Activated CD4-positive, alpha-beta T cell treated with anti-CD3 and anti-CD28 coated beads, Interleukin-2, amount 10 ng/mL, durations not matched to agents 24 days and 14 days (primary cell): Measurements from ENCODE around the gene UNC5C. TPM values are rescaled to one million over a fixed set of nuclear protein-coding genes. Genes with fewer than 3 reads are reported as not detected.
"Not testable (repeated sequence)": the region's sequence is repeated elsewhere in the genome, so short reads cannot be mapped to it uniquely, and the experiment has no call there.

Source experiments
- DNase-seq: peaks from one replicate; pipeline ENCODE4 v3.0.0; 2022
- H3K27ac Mint-ChIP-seq: one replicate; pipeline ENCODE4 v1.8.0; 2022; ENCODE audit warnings: mild to moderate bottlenecking, mixed read lengths
- H3K27me3 Mint-ChIP-seq: one replicate; pipeline ENCODE4 v1.8.0; 2022; ENCODE audit warnings: mixed read lengths
- H3K36me3 Mint-ChIP-seq: one replicate; pipeline ENCODE4 v1.8.0; 2022; ENCODE audit warnings: low read depth, mild to moderate bottlenecking, mixed read lengths
- H3K4me1 Mint-ChIP-seq: one replicate; pipeline ENCODE4 v1.8.0; 2021; ENCODE audit warnings: mixed read lengths
- H3K4me3 Mint-ChIP-seq: one replicate; pipeline ENCODE4 v1.8.0; 2022; ENCODE audit warnings: mild to moderate bottlenecking, moderate library complexity, mixed read lengths
- H3K9me3 Mint-ChIP-seq: one replicate; pipeline ENCODE4 v1.8.0; 2021; ENCODE audit warnings: mixed read lengths
- intact Hi-C: fragments of 100-400 bp; cut with micrococcal nuclease; formaldehyde crosslinking; loops from one replicate; pipeline ENCODE4 v1.15.1; 2023
- total RNA-seq: library from RNA; stranded (reverse); gene quantifications from 2 replicates; pipeline ENCODE4 v1.2.3, GENCODE V29; 2022

The UNC5C gene
- total RNA-seq, 1 donor from 2014 or later: not detected

DNA sequence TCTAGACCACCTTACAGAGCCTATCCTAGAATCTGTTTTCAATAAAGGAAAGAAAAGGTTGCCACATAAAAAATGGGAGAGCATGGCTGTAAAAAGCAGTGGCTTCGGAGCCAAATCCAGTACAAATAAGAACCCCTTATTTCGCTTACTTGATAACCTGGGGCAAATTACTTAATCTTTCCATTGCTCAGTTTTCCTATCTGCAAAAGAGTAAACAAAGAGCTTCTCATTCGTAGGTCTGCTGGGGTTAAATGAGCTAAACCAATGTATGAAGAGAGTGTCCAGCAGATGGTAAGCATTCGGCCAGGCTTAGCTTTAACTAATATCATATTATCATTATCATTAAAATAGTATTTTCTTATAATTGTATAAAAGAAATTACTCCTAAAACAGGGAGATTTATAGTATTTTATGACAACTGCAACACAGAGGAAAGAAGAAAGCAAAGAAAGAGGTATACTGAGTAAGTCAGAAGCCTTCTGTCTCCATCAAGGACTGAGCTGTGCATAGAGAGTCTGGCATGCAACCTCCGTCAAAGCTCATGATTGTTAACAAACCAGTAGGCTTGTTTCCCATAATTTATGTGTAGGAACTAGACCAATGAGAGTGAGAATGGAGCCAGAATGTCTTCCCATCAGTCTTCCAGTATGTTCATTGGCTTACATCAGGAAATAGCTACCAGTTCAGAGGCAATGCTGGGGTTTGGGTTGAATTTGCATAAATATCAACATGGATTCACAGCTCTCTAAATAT lies 364.9 kb downstream of the UNC5C start:
- Mint-ChIP-seq H3K27me3 (no peaks in the 10 kb centered on the region), H3K9me3 (no peaks in the 10 kb centered on the region), H3K36me3 (no peaks in the 10 kb centered on the region), H3K4me1 (peaks cover 3% of the 10 kb centered on the region), H3K4me3 (no peak overlapping the region), H3K27ac (no peak overlapping the region)
- intact Hi-C loops: no loop called here
- DNase-seq: no peak

DNA sequence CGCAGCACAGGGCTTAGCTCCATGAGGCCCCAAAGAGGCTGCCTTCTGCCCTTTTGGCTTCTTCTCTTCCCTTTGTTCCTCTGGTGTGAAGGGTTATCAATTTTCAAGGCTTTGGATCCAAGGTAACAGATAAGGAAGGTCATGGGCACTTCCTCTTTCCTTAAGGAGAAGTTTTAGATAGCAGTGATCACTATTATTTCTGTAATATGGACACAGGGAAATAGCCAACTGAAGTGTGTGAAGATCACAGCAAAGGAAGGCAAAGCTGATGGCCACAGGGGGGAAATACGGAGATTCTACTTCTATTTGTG lies 366.8 kb downstream of the UNC5C start:
- Mint-ChIP-seq H3K4me1 (no peaks in the 10 kb centered on the region), H3K27me3 (no peaks in the 10 kb centered on the region), H3K27ac (no peak overlapping the region), H3K9me3 (no peaks in the 10 kb centered on the region), H3K36me3 (no peaks in the 10 kb centered on the region), H3K4me3 (no peak overlapping the region)
- intact Hi-C loops: no loop called here
- DNase-seq: no peak

DNA sequence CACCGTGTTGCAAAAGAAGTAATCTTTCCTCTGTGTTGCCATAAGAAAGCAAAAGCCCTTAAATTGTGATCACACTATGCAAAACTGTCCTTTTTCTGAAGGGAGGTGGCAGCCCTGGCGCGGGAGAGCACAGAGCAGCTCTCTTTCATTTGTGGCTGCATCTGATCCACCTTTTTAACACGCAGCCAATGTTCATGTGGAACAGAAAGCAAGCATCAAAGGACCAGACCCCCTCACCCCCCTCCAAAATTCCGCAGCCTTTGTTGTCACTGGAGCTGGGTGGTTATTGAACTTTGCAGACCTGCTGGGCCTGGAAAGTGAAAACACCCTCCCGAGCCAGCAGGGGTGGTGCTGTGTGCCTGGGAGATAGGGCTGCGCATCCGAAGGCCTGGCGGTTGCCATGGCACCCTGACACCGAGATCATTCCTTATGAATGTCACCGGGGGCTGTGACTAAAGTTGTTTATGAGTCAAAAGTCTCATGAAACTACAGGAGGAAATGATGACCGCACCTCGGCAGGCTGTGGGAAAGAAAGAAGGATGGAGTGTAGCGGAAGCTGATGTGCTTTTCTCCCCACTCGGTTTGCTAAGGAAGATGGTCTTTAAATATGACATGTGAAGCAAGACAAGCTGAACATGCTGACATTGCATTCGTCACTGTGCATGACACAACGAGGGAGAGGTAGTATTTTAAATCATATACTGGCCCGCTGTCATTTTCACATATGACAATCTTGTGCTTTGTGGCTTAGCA lies 367.4 kb downstream of the UNC5C start:
- Mint-ChIP-seq H3K27me3 (no peaks in the 10 kb centered on the region), H3K4me1 (no peaks in the 10 kb centered on the region), H3K9me3 (no peaks in the 10 kb centered on the region), H3K27ac (no peak overlapping the region), H3K36me3 (no peaks in the 10 kb centered on the region), H3K4me3 (no peak overlapping the region)
- intact Hi-C loops: no loop called here
- DNase-seq: peak; percentile 65

DNA sequence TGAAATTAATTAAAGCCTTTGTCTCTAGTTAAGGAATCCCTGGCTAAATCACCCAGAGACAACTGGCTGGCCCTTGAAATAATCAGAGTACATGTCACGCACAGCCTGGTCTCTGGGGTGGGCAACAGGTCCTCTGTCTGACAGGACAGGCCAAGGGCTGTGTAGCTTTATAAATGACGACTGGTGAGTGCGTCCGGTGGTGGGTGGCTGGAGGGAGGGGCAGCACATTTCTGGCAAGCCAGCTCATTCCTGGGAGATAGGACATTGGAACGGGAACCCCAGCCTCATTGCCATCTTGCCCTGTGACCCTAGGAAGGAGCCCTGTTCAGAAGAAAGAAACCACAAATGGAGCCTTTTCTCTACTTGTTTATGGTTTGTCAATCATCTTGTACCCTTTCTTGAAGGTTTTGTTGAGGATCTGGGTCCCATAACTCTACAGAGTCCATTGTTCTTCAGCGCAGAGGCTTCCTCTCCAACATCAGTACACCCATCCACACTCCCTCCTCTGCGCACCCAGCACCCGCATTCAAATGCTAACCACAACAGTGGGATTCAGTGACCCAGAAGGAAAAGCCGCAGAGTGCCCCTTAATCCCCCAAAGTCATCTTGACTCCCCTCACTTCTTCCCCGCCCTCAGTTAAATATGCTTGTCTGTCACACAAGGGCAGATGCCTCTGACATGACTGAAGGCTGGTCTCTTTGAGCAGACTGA lies 368.1 kb downstream of the UNC5C start:
- intact Hi-C loops: no loop called here
- Mint-ChIP-seq H3K4me3 (no peak overlapping the region), H3K36me3 (no peaks in the 10 kb centered on the region), H3K4me1 (no peaks in the 10 kb centered on the region), H3K27ac (no peak overlapping the region), H3K9me3 (no peaks in the 10 kb centered on the region), H3K27me3 (no peaks in the 10 kb centered on the region)
- DNase-seq: no peak

DNA sequence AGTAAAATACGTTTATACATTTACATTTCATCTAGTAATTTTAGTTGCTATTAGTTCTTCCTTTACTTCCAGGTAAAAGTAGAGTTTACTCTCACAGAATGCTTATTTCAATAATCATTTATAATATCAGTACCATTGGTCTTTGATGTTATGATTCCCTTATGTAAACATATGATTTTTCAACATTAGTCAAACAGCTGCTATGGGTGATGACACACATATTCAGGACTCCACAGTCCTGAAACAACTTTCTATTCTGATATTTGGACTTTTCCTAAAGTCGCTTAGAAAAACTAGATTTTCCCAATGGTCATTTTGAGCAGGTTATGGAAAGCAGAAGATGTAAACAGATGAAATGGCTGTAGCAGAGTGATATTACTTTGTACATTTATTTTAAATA lies 369.8 kb downstream of the UNC5C start:
- Mint-ChIP-seq H3K4me3 (no peak overlapping the region), H3K27me3 (no peaks in the 10 kb centered on the region), H3K27ac (no peak overlapping the region), H3K9me3 (no peaks in the 10 kb centered on the region), H3K4me1 (no peaks in the 10 kb centered on the region), H3K36me3 (no peaks in the 10 kb centered on the region)
- intact Hi-C loops: no loop called here
- DNase-seq: no peak

DNA sequence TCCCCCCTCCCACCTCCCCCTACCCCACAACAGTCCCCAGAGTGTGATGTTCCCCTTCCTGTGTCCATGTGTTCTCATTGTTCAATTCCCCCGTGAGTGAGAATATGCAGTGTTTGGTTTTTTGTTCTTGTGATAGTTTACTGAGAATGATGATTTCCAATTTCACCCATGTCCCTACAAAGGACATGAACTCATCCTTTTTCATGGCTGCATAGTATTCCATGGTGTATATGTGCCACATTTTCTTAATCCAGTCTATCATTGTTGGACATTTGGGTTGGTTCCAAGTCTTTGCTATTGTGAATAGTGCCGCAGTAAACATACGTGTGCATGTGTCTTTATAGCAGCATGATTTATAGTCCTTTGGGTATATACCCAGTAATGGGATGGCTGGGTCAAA lies 377.4 kb downstream of the UNC5C start:
- intact Hi-C loops, H3K4me3 Mint-ChIP-seq, H3K27ac Mint-ChIP-seq, DNase-seq, H3K9me3 Mint-ChIP-seq, H3K27me3 Mint-ChIP-seq, H3K4me1 Mint-ChIP-seq, H3K36me3 Mint-ChIP-seq: not testable (repeated sequence)

DNA sequence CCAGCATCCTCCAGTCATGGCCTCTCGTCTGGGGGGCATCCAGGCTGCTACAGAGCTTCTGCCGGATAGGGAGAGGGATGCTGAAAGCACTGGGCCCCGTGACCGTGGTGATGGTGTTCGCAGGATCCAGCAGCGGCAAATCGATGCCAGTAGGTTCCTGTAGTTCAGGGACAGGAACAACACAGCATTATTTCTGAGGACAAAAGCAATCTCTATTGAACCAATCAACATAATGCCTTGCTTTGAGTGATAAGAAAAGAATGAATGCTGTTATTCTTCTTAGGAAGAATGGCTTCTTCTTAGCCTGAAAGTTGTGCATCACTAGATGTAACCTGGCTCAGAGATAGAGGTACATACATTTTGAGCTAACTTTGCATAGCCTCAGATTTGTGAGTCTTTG lies 378.6 kb downstream of the UNC5C start:
- peaks cover 11% of the 10 kb centered on the region for H3K27me3 Mint-ChIP-seq
- H3K27ac Mint-ChIP-seq: no peak overlapping the region
- DNase-seq: no peak
- no peaks in the 10 kb centered on the region for H3K36me3 Mint-ChIP-seq
- no peaks in the 10 kb centered on the region for H3K4me1 Mint-ChIP-seq
- no peaks in the 10 kb centered on the region for H3K9me3 Mint-ChIP-seq
- no peak overlapping the region for H3K4me3 Mint-ChIP-seq
- intact Hi-C loops: no loop called here

DNA sequence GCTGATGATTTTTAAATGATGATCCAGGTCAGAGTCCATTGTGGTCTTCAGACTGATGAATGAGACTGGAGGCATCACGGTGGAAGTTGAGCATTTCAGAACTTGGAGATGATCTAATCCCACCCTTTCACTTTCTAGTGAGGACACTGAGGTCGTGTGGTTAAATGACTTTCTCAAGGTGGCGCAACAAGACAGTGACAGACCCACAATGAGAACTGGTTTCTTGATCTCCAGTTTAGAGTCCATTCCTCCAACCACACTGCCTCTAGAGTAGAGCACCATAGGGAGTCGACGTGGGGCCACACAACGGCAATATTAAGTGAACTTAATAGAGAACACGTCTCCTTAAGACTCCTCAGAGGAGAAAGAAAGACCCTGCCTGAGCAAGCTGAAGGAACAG lies 381.0 kb downstream of the UNC5C start:
- Mint-ChIP-seq H3K27ac (no peak overlapping the region), H3K4me3 (no peak overlapping the region), H3K9me3 (no peaks in the 10 kb centered on the region), H3K4me1 (no peaks in the 10 kb centered on the region), H3K27me3 (peaks cover 17% of the 10 kb centered on the region), H3K36me3 (no peaks in the 10 kb centered on the region)
- DNase-seq: no peak
- intact Hi-C loops: no loop called here

DNA sequence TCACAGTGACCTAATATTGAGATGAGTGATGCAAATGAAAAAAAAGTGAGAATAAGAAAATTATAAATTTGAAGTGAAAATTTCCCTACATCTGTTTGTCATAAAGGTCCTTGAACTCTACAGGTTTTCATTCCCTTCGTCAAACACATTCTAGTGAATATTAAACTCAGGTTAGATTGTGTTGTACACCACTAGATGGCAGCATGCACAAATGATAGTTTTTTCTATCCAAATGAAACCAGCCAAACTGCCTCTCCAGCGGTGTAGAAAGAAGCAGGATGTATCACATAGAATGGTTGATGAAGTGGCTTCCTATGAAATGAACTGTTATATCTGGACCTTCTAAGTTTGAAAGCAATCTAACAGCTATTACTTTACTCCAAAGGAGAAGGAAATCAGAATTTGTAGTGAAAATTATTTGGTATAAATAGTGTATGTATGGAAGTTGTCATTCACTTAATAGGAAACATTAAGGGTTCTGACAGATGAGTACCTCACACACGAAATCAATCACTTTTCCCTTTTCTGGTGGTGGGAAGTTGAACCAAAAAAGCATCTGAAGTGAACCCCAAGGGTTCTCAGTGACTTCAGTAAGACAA lies 382.7 kb downstream of the UNC5C start:
- DNase-seq: peak; percentile 83
- intact Hi-C loops: no loop called here
- Mint-ChIP-seq H3K36me3 (no peaks in the 10 kb centered on the region), H3K9me3 (no peaks in the 10 kb centered on the region), H3K27ac (no peak overlapping the region), H3K4me1 (no peaks in the 10 kb centered on the region), H3K27me3 (peaks cover 22% of the 10 kb centered on the region), H3K4me3 (no peak overlapping the region)

DNA sequence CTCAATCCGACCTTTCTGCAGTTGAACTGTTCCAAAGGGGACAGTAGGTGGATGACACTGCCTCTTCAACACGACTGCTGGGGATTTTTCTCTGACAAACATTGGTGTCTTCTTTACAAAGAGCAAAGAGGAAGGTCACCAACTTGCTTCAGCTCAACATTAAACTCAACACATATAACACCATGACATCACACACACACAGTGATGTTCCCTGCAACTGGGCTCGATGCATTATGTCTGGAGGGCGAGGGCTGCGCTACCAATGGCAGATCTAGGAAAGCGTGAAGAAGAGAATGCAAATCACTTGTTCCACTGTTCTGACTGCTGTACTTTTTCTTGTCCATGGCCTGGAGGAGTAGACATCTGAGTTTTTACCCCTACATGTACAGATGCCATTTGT lies 385.9 kb downstream of the UNC5C start:
- H3K4me1 Mint-ChIP-seq: peaks cover 2% of the 10 kb centered on the region
- H3K4me3 Mint-ChIP-seq: no peak overlapping the region
- no peak overlapping the region for H3K27ac Mint-ChIP-seq
- H3K27me3 Mint-ChIP-seq: peaks cover 44% of the 10 kb centered on the region
- intact Hi-C loops: no loop called here
- no peak for DNase-seq
- H3K36me3 Mint-ChIP-seq: no peaks in the 10 kb centered on the region
- H3K9me3 Mint-ChIP-seq: no peaks in the 10 kb centered on the region

DNA sequence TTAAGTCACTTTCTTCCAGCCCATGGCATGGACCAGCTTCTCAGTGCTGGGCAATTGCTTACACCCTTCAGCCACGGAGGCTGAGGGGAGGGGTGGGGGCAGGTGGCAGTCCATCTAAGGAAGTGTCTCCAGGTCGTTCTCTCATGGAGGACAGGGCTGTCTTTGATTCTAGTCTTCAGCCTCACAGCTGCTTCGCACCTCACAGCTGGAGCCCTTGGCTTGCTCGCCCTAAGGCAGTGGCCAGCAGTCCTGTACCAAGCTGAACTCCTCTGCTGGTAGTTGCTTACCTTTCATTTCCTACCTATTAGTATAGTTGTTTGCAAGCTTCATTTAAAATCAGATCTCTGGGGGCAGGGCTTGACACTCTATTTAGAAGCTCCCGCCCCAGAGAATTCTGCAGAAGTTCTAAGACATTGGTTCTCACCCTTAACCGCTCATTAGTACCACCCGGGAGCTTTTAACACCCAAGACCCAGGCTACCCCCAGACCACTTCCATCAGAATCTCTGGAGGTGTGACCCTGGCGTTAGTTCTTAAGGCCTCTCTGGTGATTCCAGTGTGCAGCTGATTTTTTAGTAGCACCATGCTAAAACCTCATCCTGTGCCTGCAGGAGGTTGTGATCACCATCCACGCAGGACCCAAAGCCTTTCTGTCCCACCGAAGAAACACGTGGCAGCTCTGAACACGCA lies 386.8 kb downstream of the UNC5C start:
- intact Hi-C loops: no loop called here
- no peak for DNase-seq
- Mint-ChIP-seq H3K4me1 (peaks cover 2% of the 10 kb centered on the region), H3K36me3 (no peaks in the 10 kb centered on the region), H3K4me3 (no peak overlapping the region), H3K27me3 (peaks cover 36% of the 10 kb centered on the region), H3K9me3 (no peaks in the 10 kb centered on the region), H3K27ac (no peak overlapping the region)

DNA sequence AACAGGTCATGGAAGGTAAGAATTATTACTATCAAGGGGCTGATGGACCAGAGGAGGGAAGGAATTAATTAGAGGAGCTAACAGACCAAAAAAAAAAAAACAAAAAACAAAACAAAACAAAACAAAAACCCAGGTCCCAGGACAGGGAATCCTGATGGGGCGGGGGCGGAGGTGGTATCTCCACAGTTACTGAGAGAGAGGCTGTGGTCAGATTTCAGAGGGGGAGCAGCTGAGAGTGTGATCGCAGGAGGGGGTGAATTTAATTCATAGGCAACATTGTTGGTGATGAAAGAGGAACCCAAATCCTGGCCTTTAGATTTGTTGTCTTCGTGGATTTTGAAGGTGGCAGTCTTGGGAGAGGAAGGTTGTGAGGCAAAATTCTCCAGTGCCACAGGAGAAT lies 389.4 kb downstream of the UNC5C start:
- H3K27me3 Mint-ChIP-seq: peaks cover 36% of the 10 kb centered on the region
- DNase-seq: no peak
- no peaks in the 10 kb centered on the region for H3K9me3 Mint-ChIP-seq
- H3K36me3 Mint-ChIP-seq: peaks cover 2% of the 10 kb centered on the region
- H3K27ac Mint-ChIP-seq: no peak overlapping the region
- peaks cover 14% of the 10 kb centered on the region for H3K4me1 Mint-ChIP-seq
- no peak overlapping the region for H3K4me3 Mint-ChIP-seq
- intact Hi-C loops: no loop called here

DNA sequence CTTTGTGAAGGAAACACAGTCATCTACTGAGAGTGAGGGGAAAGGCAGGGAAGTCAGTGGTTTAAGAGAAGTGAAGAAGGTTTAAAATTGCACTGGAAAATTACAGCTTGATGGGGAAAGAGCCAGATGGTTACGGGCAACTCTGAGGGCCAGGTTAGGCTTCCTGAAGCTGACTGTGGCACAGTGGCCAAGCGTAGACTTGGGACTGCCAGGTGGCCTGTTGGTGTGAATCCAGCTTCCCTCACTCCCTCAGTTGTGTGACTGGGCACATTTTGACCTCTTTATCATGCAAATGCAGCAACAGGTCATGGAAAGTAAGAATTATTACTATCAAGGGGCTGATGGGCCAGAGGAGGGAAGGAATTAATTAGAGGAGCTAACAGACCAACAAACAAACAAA lies 390.1 kb downstream of the UNC5C start:
- Mint-ChIP-seq H3K27me3 (peaks cover 36% of the 10 kb centered on the region), H3K4me1 (peaks cover 14% of the 10 kb centered on the region), H3K9me3 (no peaks in the 10 kb centered on the region), H3K36me3 (peaks cover 2% of the 10 kb centered on the region), H3K4me3 (no peak overlapping the region), H3K27ac (no peak overlapping the region)
- no peak for DNase-seq
- intact Hi-C loops: no loop called here

DNA sequence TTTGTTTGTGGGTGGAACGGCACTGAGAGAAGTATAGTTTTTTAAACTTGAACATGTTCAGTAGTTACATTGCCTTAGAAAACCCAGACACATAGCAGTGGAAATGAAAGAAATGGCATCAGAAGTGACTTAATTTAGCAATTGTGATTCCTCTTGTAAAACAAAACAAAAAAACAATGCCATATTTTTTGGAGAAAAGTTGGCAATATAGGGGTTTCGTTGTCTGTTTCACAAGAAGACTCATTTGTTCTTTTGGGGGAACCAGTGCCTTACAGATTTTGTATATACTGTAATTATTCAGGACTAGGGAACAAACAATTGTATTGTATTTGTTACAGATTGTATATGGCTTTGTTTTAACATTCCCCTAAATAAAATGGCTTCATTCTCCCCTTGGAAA lies 390.7 kb downstream of the UNC5C start:
- peaks cover 2% of the 10 kb centered on the region for H3K36me3 Mint-ChIP-seq
- intact Hi-C loops: no loop called here
- H3K27me3 Mint-ChIP-seq: peaks cover 36% of the 10 kb centered on the region
- no peak overlapping the region for H3K27ac Mint-ChIP-seq
- H3K4me3 Mint-ChIP-seq: no peak overlapping the region
- DNase-seq: no peak
- peaks cover 14% of the 10 kb centered on the region for H3K4me1 Mint-ChIP-seq
- H3K9me3 Mint-ChIP-seq: no peaks in the 10 kb centered on the region
